Muscle of leg (tissue), 11 donors: ENCODE data around the gene MMEL1. TPM values are rescaled to one million over a fixed set of nuclear protein-coding genes. Genes with fewer than 3 reads are reported as not detected.

ENCODE experiments used
- DNase-seq: peaks from one replicate; pipeline ENCODE4 v3.0.0; 2013
- H3K27ac ChIP-seq: one replicate; pipeline ENCODE4 v1.5.1; 2013; ENCODE audit warnings: mild to moderate bottlenecking, low read length, control low read depth
- H3K27me3 ChIP-seq: one replicate; pipeline ENCODE4 v1.6.1; 2013; ENCODE audit warnings: low read length; ENCODE audit not compliant: control insufficient read depth, insufficient read depth
- H3K36me3 ChIP-seq: one replicate; pipeline ENCODE4 v1.6.1; 2013; ENCODE audit warnings: low read length; ENCODE audit not compliant: control insufficient read depth, insufficient read depth
- H3K4me1 ChIP-seq: one replicate; pipeline ENCODE4 v1.6.1; 2013; ENCODE audit warnings: low read length; ENCODE audit not compliant: control insufficient read depth, insufficient read depth
- H3K4me3 ChIP-seq: one replicate; pipeline ENCODE4 v1.5.1; 2013; ENCODE audit warnings: low read length, control low read depth
- H3K9me3 ChIP-seq: replicated peaks from 2 replicates; pipeline ENCODE4 v1.6.1; 2013; ENCODE audit warnings: low read depth, low read length; ENCODE audit not compliant: control insufficient read depth
- WGBS: methylation state at CpG from one replicate; pipeline ENCODE4 v1.1.5; 2013; ENCODE audit warnings: missing lambda C conversion rate; ENCODE audit not compliant: insufficient coverage; 5-methylcytosine and 5-hydroxymethylcytosine counted together
- polyA plus RNA-seq, 8 donors: library from polyadenylated mRNA; unstranded; fragments of 120-200 nt; gene quantifications; one replicate each; pipeline versions ENCODE4 v1.2.1 to v1.2.3, GENCODE V29; 2013; ENCODE audit warnings: inconsistent platforms in 1 of 8, low replicate concordance in 1 of 8; ENCODE audit not compliant: insufficient read length in 8 of 8, insufficient read depth in 1 of 8
- total RNA-seq: library from RNA; stranded (reverse); fragments of 120-200 nt; gene quantifications from one replicate; pipeline ENCODE4 v1.2.4, GENCODE V29; 2013

MMEL1 gene
- total and polyA plus RNA-seq, 9 donors, result 0.29 to 1.2 (median 0.61) TPM

GRCh38 chr1:2635361-2636010 is 2.7 kb upstream of the MMEL1 start:
- H3K9me3 ChIP-seq, result peaks cover 8% of the 10 kb centered on the region
- DNase-seq, result no peak
- no peak overlapping the region for H3K4me3 ChIP-seq
- 81% methylated on average over 7 of the region's 10 CpGs for WGBS
- peaks cover 19% of the 10 kb centered on the region for H3K4me1 ChIP-seq
- peaks cover 11% of the 10 kb centered on the region for H3K27me3 ChIP-seq
- H3K27ac ChIP-seq, result no peak overlapping the region
- no peaks in the 10 kb centered on the region for H3K36me3 ChIP-seq

- Histone ChIP-seq H3K4me1 (peaks cover 10% of the 10 kb centered on the region), H3K36me3 (no peaks in the 10 kb centered on the region), H3K27me3 (peaks cover 26% of the 10 kb centered on the region), H3K27ac (no peak overlapping the region), H3K4me3 (no peak overlapping the region), H3K9me3 (peaks cover 8% of the 10 kb centered on the region)
- DNase-seq, result peak; percentile 51
- 40% methylated on average over 8 of the region's 8 CpGs for WGBS
Measured at GRCh38 chr1:2633936-2634491, 1.2 kb upstream of the MMEL1 start.

- 55% methylated on average over 6 of the region's 12 CpGs for WGBS
- Histone ChIP-seq H3K27me3 (peaks cover 31% of the 10 kb centered on the region), H3K4me1 (peaks cover 10% of the 10 kb centered on the region), H3K27ac (no peak overlapping the region), H3K9me3 (peaks cover 8% of the 10 kb centered on the region), H3K36me3 (no peaks in the 10 kb centered on the region), H3K4me3 (no peak overlapping the region)
- DNase-seq, result no peak
Measured at GRCh38 chr1:2633366-2633935, 635 bp upstream of the MMEL1 start.

GRCh38 chr1:2632051-2632430 is 775 bp downstream of the MMEL1 start:
- no peak for DNase-seq
- Histone ChIP-seq H3K9me3 (peaks cover 8% of the 10 kb centered on the region), H3K27ac (no peak overlapping the region), H3K4me3 (no peak overlapping the region), H3K4me1 (peaks cover 10% of the 10 kb centered on the region), H3K36me3 (no peaks in the 10 kb centered on the region), H3K27me3 (peaks cover 41% of the 10 kb centered on the region)
- 23% methylated on average over 3 of the region's 8 CpGs for WGBS

- peaks cover 10% of the 10 kb centered on the region for H3K4me1 ChIP-seq
Measured at GRCh38 chr1:2631136-2632050, 1.4 kb downstream of the MMEL1 start.

GRCh38 chr1:2630498-2631135 is 2.2 kb downstream of the MMEL1 start:
- peaks cover 10% of the 10 kb centered on the region for H3K4me1 ChIP-seq
- no peak overlapping the region for H3K27ac ChIP-seq
- no peak overlapping the region for H3K4me3 ChIP-seq
- no peaks in the 10 kb centered on the region for H3K9me3 ChIP-seq
- no peaks in the 10 kb centered on the region for H3K36me3 ChIP-seq
- peaks cover 41% of the 10 kb centered on the region for H3K27me3 ChIP-seq
- WGBS, result 90% methylated on average over 33 of the region's 35 CpGs
- DNase-seq, result no peak

More at GRCh38 chr1:2631136-2632050, 1.4 kb downstream of the MMEL1 start:
- H3K27me3 ChIP-seq, result peaks cover 41% of the 10 kb centered on the region
- no peak overlapping the region for H3K4me3 ChIP-seq
- H3K36me3 ChIP-seq, result no peaks in the 10 kb centered on the region
- WGBS, result 73% methylated on average over 22 of the region's 24 CpGs
- no peak for DNase-seq
- no peak overlapping the region for H3K27ac ChIP-seq
- peaks cover 2% of the 10 kb centered on the region for H3K9me3 ChIP-seq

- no peak for DNase-seq
- 85% methylated on average over 22 of the region's 23 CpGs for WGBS
- no peaks in the 10 kb centered on the region for H3K9me3 ChIP-seq
- H3K27ac ChIP-seq, result no peak overlapping the region
- no peaks in the 10 kb centered on the region for H3K36me3 ChIP-seq
- peaks cover 44% of the 10 kb centered on the region for H3K27me3 ChIP-seq
- peaks cover 10% of the 10 kb centered on the region for H3K4me1 ChIP-seq
- H3K4me3 ChIP-seq, result no peak overlapping the region
Measured at GRCh38 chr1:2629627-2630497, 3.0 kb downstream of the MMEL1 start.

GRCh38 chr1:2628933-2629626 is 3.7 kb downstream of the MMEL1 start:
- H3K9me3 ChIP-seq, result no peaks in the 10 kb centered on the region
- DNase-seq, result no peak
- no peak overlapping the region for H3K4me3 ChIP-seq
- H3K27me3 ChIP-seq, result peaks cover 44% of the 10 kb centered on the region
- WGBS, result under 1% methylated on average over 48 of the region's 64 CpGs
- no peaks in the 10 kb centered on the region for H3K36me3 ChIP-seq
- no peak overlapping the region for H3K27ac ChIP-seq
- peaks cover 8% of the 10 kb centered on the region for H3K4me1 ChIP-seq
